GM12878 (cell line): Measurements from ENCODE around the gene THUMPD2.

Experiments
- ATF3 ChIP-seq: IDR thresholded peaks from 2 replicates; pipeline ENCODE4 v1.6.1; 2011; ENCODE audit warnings: low read depth, mild to moderate bottlenecking, low read length, moderate library complexity, borderline replicate concordance; ENCODE audit errors: extremely low read depth
- CREM ChIP-seq: IDR thresholded peaks from 2 replicates; pipeline ENCODE4 v1.6.1; 2014; ENCODE audit warnings: antibody characterized with exemption, low read depth
- CTCF ChIP-seq, 3 experiments: IDR thresholded peaks in 2 of 3; conservative IDR thresholded peaks in 1 of 3; 2 replicates each; pipeline ENCODE4 v1.5.1; 2011; ENCODE audit warnings: low read depth in 3 of 3, low read length in 3 of 3, mild to moderate bottlenecking in 3 of 3, control low read depth in 2 of 3, moderate library complexity in 2 of 3, inconsistent platforms in 1 of 3, mixed read lengths in 1 of 3; ENCODE audit not compliant: control insufficient read depth in 2 of 3, insufficient read depth in 1 of 3; ENCODE audit errors: extremely low read depth in 1 of 3
- FOXK2 ChIP-seq: fragments of 450-650 bp; IDR thresholded peaks from 2 replicates; pipeline ENCODE4 v1.6.1; 2017; ENCODE audit warnings: mild to moderate bottlenecking, moderate library complexity
- IRF3 ChIP-seq: fragments of 450-650 bp; IDR thresholded peaks from 2 replicates; pipeline ENCODE4 v1.6.1; 2014; ENCODE audit warnings: mild to moderate bottlenecking
- MAX ChIP-seq: IDR thresholded peaks from 2 replicates; pipeline ENCODE4 v1.6.1; 2012; ENCODE audit warnings: low read depth, low read length, improper control_type of control experiment
- NKRF ChIP-seq: fragments of 450-650 bp; conservative IDR thresholded peaks from 2 replicates; pipeline ENCODE4 v1.6.1; 2017; ENCODE audit warnings: mild to moderate bottlenecking, moderate library complexity
- PBX3 ChIP-seq: IDR thresholded peaks from 2 replicates; pipeline ENCODE4 v1.6.1; 2011; ENCODE audit warnings: mild to moderate bottlenecking, low read depth, low read length, moderate library complexity; ENCODE audit not compliant: insufficient replicate concordance
- POLR2A ChIP-seq: IDR thresholded peaks from 2 replicates; pipeline ENCODE4 v1.6.1; 2011; ENCODE audit warnings: low read depth, mild to moderate bottlenecking, low read length
- SMC3 ChIP-seq: IDR thresholded peaks from 2 replicates; pipeline ENCODE4 v1.6.1; 2011; ENCODE audit warnings: low read length, improper control_type of control experiment, borderline replicate concordance
- ZNF217 ChIP-seq: fragments of 450-650 bp; IDR thresholded peaks from 2 replicates; pipeline ENCODE4 v1.6.1; 2017; ENCODE audit warnings: antibody characterized with exemption, mild to moderate bottlenecking

GRCh38 chr2:39781697-39782096 lies 2.6 kb upstream of the THUMPD2 start:
- no peak for TF ChIP-seq CREM
- no peak for TF ChIP-seq SMC3
- no peak for TF ChIP-seq IRF3
- TF ChIP-seq MAX: no peak
- TF ChIP-seq ATF3: no peak
- TF ChIP-seq POLR2A: no peak
- no peak for TF ChIP-seq FOXK2
- no peak for TF ChIP-seq PBX3
- no peak for TF ChIP-seq CTCF (IDR thresholded peaks at IDR 0.05 in 2 of 3, conservative IDR thresholded peaks at IDR 0.05 in 1 of 3; ENCODE audit: control insufficient read depth in 2 of 3, extremely low read depth in 1 of 3, insufficient read depth in 1 of 3, low read depth in 3 of 3, low read length in 3 of 3)
- no peak for TF ChIP-seq ZNF217
- TF ChIP-seq NKRF: no peak
